ENCODE data around the gene TSPAN31. TPM values are rescaled to one million over a fixed set of nuclear protein-coding genes. Genes with fewer than 3 reads are reported as not detected.

TSPAN31 gene
- total RNA-seq, 4 donors from 2014 or later = 47.1 to 115 (median 80.1) TPM

DNA sequence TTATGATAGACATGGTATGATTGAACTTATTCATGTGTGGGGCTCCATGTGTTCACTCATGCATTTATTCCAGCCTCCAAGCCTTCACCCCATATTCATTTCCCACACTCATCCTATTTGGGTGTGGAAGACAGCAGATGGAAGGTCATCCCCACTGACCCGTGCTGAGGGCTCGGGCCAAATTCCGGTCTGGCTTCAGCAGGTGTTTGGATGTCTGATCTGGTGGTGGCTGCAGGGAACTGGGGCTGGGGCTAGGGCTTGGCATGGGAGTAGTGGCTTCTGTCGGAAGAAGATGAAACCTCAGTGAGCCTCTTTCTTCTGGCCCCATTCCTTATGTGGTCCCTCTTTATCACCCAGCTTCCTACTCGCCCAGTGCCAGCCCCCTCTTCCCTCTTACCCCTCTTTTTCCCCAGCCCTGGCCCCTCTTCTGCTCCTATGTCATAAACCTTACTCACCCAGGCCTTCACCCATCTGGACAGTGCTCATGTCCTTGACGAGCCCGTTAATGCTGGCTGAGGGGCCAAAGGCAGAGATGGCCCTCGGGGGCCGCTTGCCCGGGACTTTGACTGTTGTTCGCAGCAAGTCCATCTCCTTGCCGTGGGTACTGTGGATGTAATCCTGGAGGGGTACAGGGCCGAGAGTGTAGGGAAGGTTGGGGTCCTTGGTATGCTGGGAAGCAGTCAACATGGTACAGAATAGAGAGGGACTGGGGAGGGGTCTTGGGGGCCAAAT is 14.3 kb upstream of the TSPAN31 start:
- Histone ChIP-seq H3K4me1 (peaks cover 0 to 20% (median 0%) of the 10 kb centered on the region in 4 donors), H3K36me3 (no peaks in the 10 kb centered on the region), H3K27ac (no peak overlapping the region), H3K4me3 (no peak overlapping the region), H3K27me3 (peaks cover 3 to 33% of the 10 kb centered on the region in 2 donors), H3K9me3 (no peaks in the 10 kb centered on the region)
- WGBS, 2 donors = 76 to 77% methylated on average over 13 of the region's 13 CpGs
- DNase-seq (ENCODE audit: low spot score in 2 of 2) = no peak
- TF ChIP-seq POLR2A (IDR thresholded peaks at IDR 0.05) (no peak), EP300 (IDR thresholded peaks at IDR 0.05) (no peak), CTCF (IDR thresholded peaks at IDR 0.05) (no peak)

- no peak for TF ChIP-seq POLR2A (IDR thresholded peaks at IDR 0.05)
- no peak for TF ChIP-seq EP300 (IDR thresholded peaks at IDR 0.05)
- no peak for TF ChIP-seq CTCF (IDR thresholded peaks at IDR 0.05)
- Histone ChIP-seq H3K36me3 (no peaks in the 10 kb centered on the region), H3K27ac (no peak overlapping the region), H3K27me3 (peaks cover 6 to 44% of the 10 kb centered on the region in 2 donors), H3K4me3 (no peak overlapping the region), H3K9me3 (no peaks in the 10 kb centered on the region), H3K4me1 (peaks cover 0 to 24% (median 7%) of the 10 kb centered on the region in 4 donors)
- 75 to 76% methylated on average over 19 of the region's 19 CpGs for WGBS, 2 donors
- DNase-seq (ENCODE audit: low spot score in 2 of 2) = no peak
These were observed 13.3 kb upstream of the TSPAN31 start for GRCh38 chr12:57731411-57732080.

DNA sequence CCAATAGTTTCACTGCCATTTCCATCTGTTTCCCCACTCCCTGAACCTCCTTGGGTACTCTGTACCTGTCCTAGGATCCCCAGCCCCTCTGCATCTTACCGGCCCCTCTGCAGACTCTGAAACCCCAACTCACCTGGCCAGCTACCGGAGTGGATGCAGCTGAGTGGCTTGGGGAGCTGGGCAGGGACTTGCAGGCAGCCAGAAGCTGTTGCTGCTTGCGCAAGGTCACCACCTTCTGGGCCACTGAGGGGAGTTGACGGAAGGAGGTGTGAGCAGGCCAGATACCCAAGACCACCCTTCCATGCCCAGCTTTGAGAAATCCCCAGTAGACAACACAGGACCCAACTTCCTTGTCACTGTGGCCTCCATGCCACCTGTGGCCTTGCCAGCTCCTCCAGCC is 12.6 kb upstream of the TSPAN31 start:
- Histone ChIP-seq H3K4me1 (peaks cover 0 to 26% (median 11%) of the 10 kb centered on the region in 4 donors), H3K9me3 (no peaks in the 10 kb centered on the region), H3K27me3 (peaks cover 7 to 51% of the 10 kb centered on the region in 2 donors), H3K4me3 (no peak overlapping the region), H3K36me3 (no peaks in the 10 kb centered on the region), H3K27ac (no peak overlapping the region)
- DNase-seq (ENCODE audit: low spot score in 2 of 2) = no peak
- TF ChIP-seq CTCF (IDR thresholded peaks at IDR 0.05) (no peak), EP300 (IDR thresholded peaks at IDR 0.05) (no peak), POLR2A (IDR thresholded peaks at IDR 0.05) (no peak)
- 75 to 83% methylated on average over 4 of the region's 4 CpGs for WGBS, 2 donors

- Histone ChIP-seq H3K4me1 (peaks cover 0 to 28% (median 18%) of the 10 kb centered on the region in 4 donors), H3K4me3 (no peak overlapping the region), H3K9me3 (no peaks in the 10 kb centered on the region), H3K27ac (no peak overlapping the region), H3K36me3 (no peaks in the 10 kb centered on the region), H3K27me3 (peaks cover 7 to 53% of the 10 kb centered on the region in 2 donors)
- no peak for TF ChIP-seq EP300 (IDR thresholded peaks at IDR 0.05)
- 77% methylated on average over 11 of the region's 11 CpGs for WGBS, 2 donors
- DNase-seq (ENCODE audit: low spot score in 2 of 2) = no peak
These were observed 11.9 kb upstream of the TSPAN31 start for GRCh38 chr12:57732726-57733593.

GRCh38 chr12:57733928-57734327 is 10.9 kb upstream of the TSPAN31 start:
- H3K4me1 ChIP-seq = peaks cover 0 to 38% (median 27%) of the 10 kb centered on the region in 4 donors
- H3K9me3 ChIP-seq = no peaks in the 10 kb centered on the region
- peaks cover 7 to 63% of the 10 kb centered on the region in 2 donors for H3K27me3 ChIP-seq
- no peak for TF ChIP-seq POLR2A (IDR thresholded peaks at IDR 0.05)
- TF ChIP-seq CTCF (IDR thresholded peaks at IDR 0.05) = no peak
- no peak for TF ChIP-seq EP300 (IDR thresholded peaks at IDR 0.05)
- WGBS, 2 donors = 79 to 81% methylated on average over 5 to 6 of the region's 6 CpGs
- H3K27ac ChIP-seq = no peak overlapping the region
- no peak for DNase-seq (ENCODE audit: low spot score in 2 of 2)
- H3K36me3 ChIP-seq = no peaks in the 10 kb centered on the region
- H3K4me3 ChIP-seq = no peak overlapping the region
